ENCODE measurements around the gene GNPTAB.
"Not testable (repeated sequence)": the region's sequence is repeated elsewhere in the genome, so short reads cannot be mapped to it uniquely, and the experiment has no call there.

GNPTAB gene

GRCh38 chr12:101830367-101831325 is at the start of gene GNPTAB:
TSS of gene GNPTAB (minus strand) at chr12:101830959. CDS start at chr12:101830675, 284 bp downstream.
- TF ChIP-seq JUND (IDR thresholded peaks at IDR 0.05; ENCODE audit: low read depth): no peak
- in situ Hi-C loops (cut with HindIII; ENCODE audit: low pct_unique_long_range_greater_than_20kb, low sequenced_read_pairs): no loop called here
- DNase-seq (ENCODE audit: low read depth in 1 of 2, low spot score in 1 of 2): peak; percentile 93 to 96

DNA sequence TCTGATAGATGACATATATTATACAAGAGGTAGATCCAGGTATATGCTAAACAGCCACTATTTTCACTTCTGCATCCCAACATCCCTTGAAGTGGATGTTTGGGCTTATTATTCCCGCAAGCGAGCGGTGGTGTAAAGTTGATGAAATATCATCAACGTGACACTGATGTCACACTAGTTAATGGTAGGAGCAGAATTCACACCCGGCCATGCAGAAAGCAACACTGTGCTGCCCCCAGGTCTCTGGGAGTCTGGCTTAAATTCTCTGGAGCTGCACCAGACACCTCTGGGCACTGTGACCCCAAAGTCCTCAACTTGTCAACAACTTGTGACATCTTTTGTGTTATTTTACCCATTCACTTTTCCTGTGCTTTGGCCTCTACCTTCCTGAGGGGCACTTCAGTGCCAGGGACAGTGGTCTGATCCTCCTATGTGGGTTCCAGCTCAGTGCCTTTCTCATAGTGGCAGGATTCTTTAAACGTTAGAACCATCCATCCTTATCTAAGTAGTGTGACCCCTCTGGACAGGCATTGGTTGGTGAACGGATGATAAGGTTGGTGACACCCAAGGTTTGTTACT is 47.6 kb upstream of the GNPTAB start:
- in situ Hi-C loops (cut with HindIII; ENCODE audit: low pct_unique_long_range_greater_than_20kb, low sequenced_read_pairs): no loop called here
- TF ChIP-seq JUND (IDR thresholded peaks at IDR 0.05; ENCODE audit: low read depth): no peak
- peak in 1 of 2 experiments; percentile 18 for DNase-seq (ENCODE audit: low read depth in 1 of 2, low spot score in 1 of 2)

- TF ChIP-seq JUND (IDR thresholded peaks at IDR 0.05; ENCODE audit: low read depth): no peak
- in situ Hi-C loops (cut with HindIII; ENCODE audit: low pct_unique_long_range_greater_than_20kb, low sequenced_read_pairs): no loop called here
- peak; percentile 37 to 39 for DNase-seq (ENCODE audit: low read depth in 1 of 2, low spot score in 1 of 2)
Measured at GRCh38 chr12:101877806-101878242, 47.1 kb upstream of the GNPTAB start.

GRCh38 chr12:101876861-101877805 is 46.4 kb upstream of the GNPTAB start, which contains the start of gene DRAM1:
TSS of gene DRAM1 (plus strand) at chr12:101877580. CDS start at chr12:101877790, 210 bp downstream.
- TF ChIP-seq JUND (IDR thresholded peaks at IDR 0.05; ENCODE audit: low read depth): no peak
- in situ Hi-C loops (cut with HindIII; ENCODE audit: low pct_unique_long_range_greater_than_20kb, low sequenced_read_pairs): no loop called here
- DNase-seq (ENCODE audit: low read depth in 1 of 2, low spot score in 1 of 2): peak; percentile 76 to 96

DNA sequence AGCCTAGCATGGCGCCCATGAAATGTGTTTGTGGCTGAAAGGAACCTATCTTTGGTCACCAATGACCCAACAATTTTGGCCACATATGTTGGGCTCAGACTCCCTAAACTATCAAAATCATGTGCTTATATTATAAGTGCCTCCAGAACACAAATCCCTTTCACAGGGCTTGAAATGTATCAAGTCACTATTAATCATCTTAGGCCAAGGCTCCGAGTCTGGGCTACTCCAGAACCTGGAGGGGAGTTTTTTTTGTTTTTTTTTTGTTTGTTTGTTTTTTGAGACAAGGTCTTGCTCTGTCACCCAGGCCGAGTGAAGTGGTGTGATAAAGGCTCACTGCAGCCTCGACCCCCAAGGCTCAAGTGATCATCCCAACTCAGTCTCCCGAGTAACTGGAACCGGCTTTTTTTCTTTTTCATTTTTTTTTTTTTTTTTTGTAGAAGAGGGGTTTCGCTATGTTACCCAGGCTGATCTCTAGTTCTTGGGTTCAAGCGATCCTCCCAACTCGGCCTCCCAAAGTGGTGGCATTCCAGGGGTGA is 45.6 kb upstream of the GNPTAB start:
- in situ Hi-C loops (cut with HindIII; ENCODE audit: low pct_unique_long_range_greater_than_20kb, low sequenced_read_pairs): no loop called here
- no peak for TF ChIP-seq JUND (IDR thresholded peaks at IDR 0.05; ENCODE audit: low read depth)

GRCh38 chr12:101875162-101875561 is 44.4 kb upstream of the GNPTAB start:
- no peak for DNase-seq (ENCODE audit: low read depth in 1 of 2, low spot score in 1 of 2)
- TF ChIP-seq JUND (IDR thresholded peaks at IDR 0.05; ENCODE audit: low read depth): no peak
- in situ Hi-C loops (cut with HindIII; ENCODE audit: low pct_unique_long_range_greater_than_20kb, low sequenced_read_pairs): no loop called here

More for the DNA sequence above, 45.6 kb upstream of the GNPTAB start:
- DNase-seq (ENCODE audit: low read depth in 1 of 2, low spot score in 1 of 2): no peak

DNA sequence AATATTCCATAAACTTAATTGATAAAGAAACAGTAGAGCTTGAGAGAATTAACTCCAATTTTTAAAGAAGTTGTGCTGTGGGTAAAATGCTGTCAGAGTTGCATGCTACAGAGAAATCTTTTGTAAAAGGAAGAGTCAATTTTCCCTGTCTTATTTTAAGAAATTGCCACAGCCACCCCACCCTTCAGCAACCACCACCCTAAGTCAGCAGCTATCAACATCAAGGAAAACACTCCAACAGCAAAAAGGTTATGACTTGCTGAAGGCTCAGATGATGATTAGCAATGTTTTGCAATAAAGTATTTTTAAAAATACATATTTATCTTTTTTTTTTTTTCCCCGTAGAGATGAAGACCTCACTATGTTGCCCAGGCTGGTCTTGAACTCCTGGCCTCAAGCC is 40.2 kb upstream of the GNPTAB start:
- no peak for TF ChIP-seq JUND (IDR thresholded peaks at IDR 0.05; ENCODE audit: low read depth)
- in situ Hi-C loops (cut with HindIII; ENCODE audit: low pct_unique_long_range_greater_than_20kb, low sequenced_read_pairs): no loop called here
- DNase-seq (ENCODE audit: low read depth in 1 of 2, low spot score in 1 of 2): no peak

DNA sequence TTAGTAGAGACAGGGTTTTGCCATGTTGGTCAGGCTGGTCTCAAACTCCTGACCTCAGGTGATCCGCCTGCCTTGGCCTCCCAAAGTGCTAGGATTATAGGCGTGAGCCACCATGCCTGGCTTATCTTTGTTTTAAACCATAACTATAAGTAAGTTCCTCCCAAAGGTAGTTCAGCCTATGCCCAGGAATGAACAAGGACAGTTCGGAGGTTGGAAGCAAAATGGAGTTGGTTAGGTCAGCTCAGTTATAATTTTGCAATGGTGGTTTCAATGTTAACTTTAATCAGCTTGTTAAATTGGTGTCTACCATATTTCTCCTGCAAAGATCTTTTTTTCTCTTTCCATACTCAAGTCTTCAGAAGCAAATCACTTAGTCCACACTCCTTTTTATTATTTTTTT is 36.9 kb upstream of the GNPTAB start:
- in situ Hi-C loops (cut with HindIII; ENCODE audit: low pct_unique_long_range_greater_than_20kb, low sequenced_read_pairs): not testable (repeated sequence)

GRCh38 chr12:101866615-101867373 is 36.0 kb upstream of the GNPTAB start:
- DNase-seq (ENCODE audit: low read depth in 1 of 2, low spot score in 1 of 2): no peak
- no peak for TF ChIP-seq JUND (IDR thresholded peaks at IDR 0.05; ENCODE audit: low read depth)
- in situ Hi-C loops (cut with HindIII; ENCODE audit: low pct_unique_long_range_greater_than_20kb, low sequenced_read_pairs): no loop called here

More for the DNA sequence above, 36.9 kb upstream of the GNPTAB start:
- not testable (repeated sequence) for DNase-seq (ENCODE audit: low read depth in 1 of 2, low spot score in 1 of 2)

- no peak for TF ChIP-seq JUND (IDR thresholded peaks at IDR 0.05; ENCODE audit: low read depth)
- DNase-seq (ENCODE audit: low read depth in 1 of 2, low spot score in 1 of 2): no peak
- in situ Hi-C loops (cut with HindIII; ENCODE audit: low pct_unique_long_range_greater_than_20kb, low sequenced_read_pairs): no loop called here
Measured at GRCh38 chr12:101863981-101864380, 33.2 kb upstream of the GNPTAB start.

DNA sequence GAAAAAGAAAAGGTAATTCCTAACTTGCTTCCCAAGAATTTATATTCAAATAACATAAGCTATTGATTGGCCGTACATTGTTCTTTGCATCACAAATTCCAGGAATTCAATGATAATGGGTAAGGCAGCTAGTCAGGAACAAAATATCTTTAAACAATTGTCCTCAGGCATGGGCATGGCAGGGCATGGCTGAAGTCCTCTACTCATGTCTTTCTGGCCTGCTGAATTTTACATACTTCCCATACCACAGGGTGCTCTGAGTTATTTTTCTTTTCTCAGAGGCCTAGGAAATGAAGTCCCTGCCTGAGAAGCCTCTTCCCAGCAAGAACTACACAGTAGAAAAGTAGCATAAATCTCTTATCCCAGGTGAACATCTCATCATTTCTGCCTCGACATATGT is 31.5 kb upstream of the GNPTAB start:
- DNase-seq (ENCODE audit: low read depth in 1 of 2, low spot score in 1 of 2): no peak
- in situ Hi-C loops (cut with HindIII; ENCODE audit: low pct_unique_long_range_greater_than_20kb, low sequenced_read_pairs): no loop called here
- TF ChIP-seq JUND (IDR thresholded peaks at IDR 0.05; ENCODE audit: low read depth): no peak

- peak in 1 of 2 experiments; percentile 68 for DNase-seq (ENCODE audit: low read depth in 1 of 2, low spot score in 1 of 2)
- in situ Hi-C loops (cut with HindIII; ENCODE audit: low pct_unique_long_range_greater_than_20kb, low sequenced_read_pairs): not testable (repeated sequence)
Measured at GRCh38 chr12:101861688-101862087, 30.9 kb upstream of the GNPTAB start.

All from T47D (cell line).